ENCODE measurements around the gene PTPRN2.
"Not testable (repeated sequence)": the region's sequence is repeated elsewhere in the genome, so short reads cannot be mapped to it uniquely, and the experiment has no call there.

PTPRN2 gene

GRCh38 chr7:157927313-157927925 lies 660.2 kb downstream of the PTPRN2 start:
- DNase-seq: no peak

DNA sequence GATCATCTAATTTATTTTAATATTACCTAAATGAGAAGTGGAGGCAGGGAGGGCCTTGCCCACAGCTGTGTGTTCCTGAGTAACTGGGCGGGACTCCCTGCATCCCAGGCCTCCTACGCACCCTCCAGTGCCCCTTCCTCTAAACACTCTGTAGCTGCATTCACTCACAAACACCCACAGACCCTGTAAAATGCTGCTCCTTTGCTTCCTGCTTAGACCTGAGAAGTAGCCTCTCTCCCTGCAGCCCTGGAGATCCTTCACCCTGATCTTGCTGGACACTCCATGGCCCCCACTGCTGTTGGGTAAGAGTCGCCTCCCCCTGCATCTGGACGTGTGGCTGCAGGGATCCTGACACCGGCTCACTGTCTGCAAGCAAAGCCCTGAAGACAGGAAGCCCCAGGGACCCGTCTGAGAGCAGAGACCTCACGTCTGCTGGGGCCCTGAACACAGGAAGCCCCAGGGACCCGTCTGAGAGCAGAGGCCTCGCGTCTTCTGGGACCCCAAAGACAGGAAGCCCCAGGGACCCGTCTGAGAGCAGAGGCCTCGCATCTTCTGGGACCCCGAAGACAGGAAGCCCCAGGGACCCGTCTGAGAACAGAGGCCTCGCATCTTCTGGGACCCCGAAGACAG lies 661.0 kb downstream of the PTPRN2 start:
- no peak for DNase-seq

DNA sequence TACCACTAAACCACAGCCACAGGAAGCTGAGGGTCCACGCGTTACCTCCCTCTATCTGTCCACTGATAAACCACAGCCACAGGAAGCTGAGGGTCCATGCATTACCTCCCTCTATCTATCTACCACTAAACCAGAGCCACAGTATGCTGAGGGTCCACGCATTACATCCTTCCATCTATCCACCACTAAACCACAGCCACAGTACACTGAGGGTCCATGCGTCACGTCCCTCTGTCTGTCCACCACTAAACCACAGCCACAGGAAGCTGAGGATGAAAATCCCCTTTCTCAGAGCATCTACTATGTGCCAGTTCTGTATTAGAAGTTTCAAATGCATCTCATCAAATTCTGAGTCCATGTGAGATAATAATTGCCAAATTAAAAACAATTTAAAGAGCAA lies 661.5 kb downstream of the PTPRN2 start:
- no peak for DNase-seq

DNA sequence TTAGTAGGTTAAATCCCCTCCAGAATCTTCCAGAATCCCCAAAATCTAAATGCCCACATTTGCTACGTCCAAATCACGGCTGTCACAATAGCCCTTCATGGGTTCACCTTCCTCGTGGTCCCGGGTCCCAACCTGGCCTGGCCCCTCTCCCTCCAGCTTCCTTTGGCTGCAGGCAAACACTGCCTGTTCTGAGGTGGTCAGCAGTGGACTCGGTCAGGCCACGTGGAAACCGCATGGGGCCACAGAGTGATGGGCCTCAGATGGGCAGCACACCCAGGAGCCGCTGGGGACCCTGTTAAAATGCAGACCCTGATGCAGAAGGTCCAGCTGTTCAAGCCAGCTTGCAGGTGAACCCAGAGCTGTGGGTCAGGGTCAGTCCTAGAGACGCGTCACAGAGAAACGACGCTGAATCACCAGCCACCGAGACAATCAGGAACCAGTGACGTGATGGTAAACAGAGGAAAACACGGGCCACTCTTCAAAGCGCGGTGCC lies 662.2 kb downstream of the PTPRN2 start:
- no peak for DNase-seq

DNA sequence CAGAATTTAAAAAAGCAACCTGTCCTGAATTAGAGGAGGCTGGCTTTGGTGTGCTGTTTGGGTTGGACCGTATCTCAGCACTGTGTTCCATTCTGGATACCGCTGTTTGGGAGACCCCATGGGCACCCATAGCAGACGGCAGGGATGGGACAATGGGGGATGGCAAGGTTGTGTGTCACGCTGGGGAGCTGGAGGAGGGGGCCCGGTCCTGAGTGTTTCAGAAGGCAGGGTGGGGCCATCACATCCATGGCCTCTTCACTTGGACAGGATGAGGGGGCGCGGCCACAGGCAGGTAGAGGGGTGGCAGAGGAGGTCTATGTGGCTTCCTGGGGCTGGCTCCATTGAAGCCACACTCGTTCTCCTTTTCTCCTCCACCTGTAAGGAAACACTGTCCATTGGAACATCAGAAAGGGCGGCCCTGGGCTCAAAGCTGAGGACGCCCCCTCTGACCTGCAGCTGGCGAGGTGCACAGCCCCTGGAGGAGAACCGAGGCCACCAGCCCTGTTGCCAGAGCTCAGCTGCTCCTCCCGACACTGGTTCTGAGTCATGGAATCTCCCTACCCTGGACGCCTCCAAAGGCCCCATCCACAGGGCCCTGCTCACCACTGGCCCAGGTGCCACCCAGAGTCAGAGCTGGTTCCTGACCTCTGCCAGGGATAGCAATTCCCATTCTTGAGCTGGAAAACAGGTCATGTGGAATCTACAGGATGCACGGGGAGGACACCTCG lies 663.6 kb downstream of the PTPRN2 start:
- no peak for DNase-seq

DNA sequence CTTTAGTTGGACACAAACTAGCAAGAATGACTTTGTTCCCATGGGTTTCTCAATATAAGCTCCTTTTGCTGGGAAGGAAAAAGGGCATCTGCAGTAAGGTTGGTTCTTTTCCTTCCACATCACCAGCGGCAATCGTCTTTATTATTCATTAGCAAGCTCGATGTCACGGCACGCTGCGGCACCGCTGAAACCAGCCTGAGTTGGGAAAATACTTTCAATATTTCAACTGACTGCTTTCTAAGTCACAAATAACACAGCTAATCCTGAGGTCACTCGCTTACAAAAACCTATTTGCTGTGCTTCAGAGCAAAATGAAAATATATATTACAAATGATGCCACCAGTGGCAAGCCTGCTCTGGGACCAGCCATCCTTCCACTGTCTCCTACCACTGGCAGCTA lies 665.0 kb downstream of the PTPRN2 start:
- no peak for DNase-seq

DNA sequence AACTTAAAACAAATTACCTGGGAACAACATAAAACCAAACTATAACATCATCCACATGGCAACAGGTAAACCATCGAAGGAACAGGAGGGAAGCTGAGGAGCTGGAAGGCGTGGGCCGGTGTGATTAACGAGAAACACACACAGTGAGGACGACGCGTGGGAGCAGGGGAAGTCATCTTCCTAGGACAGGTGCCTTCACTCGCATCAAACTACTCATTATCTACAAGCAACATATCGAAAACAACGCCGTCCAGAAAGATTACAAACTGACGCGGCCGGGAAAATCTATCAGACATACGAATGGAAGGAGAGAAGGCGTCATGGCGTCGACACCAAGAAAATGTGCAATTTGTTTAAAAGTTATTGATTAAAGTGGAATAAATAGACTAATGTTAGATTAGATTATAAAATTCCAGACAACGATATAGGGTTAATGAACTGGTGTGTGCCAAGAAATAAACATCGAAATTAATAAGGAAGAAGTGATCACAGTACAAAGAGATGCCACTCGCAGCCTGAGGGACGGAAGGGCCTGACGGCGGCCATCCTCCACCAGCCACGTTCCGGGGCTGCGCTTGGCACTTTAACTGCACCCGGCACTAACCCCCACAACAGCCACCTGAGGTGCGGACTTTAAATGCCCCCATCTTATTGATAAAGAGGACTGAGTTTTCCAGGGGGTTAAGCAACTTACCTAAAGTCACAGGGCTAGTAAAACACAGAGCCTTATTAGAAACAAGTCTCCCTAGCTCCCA lies 669.1 kb downstream of the PTPRN2 start:
- DNase-seq: no peak

DNA sequence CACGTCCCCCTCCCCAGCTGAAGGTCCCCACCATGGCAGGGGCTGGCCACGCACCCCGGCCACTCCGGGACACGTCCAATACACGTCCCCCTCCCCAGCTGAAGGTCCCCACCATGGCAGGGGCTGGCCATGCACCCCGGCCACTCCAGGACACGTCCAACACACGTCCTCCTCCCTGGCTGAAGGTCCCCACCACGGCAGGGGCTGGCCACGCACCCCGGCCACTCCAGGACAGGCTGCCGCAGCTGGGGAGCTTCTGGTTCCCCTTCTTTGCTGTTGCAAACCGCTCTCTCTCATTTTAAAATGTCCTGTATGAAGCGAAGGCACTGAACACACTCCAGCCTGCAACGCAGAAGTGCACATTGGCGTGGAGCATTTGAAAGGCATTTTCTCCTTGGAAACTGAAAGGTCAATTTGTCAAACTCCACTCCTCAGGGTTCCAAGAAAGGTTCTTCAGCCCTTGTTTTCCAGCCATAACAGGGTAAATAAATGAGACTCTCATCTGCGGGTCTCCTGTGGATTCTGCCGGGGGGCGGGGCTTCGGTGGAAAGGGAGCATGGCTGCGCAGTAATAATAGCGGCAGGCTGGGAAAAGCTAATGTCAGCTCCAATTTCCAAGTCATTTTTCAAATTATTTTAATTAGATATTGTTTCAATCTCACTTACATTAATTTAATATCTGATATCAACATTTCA lies 670.5 kb downstream of the PTPRN2 start:
- DNase-seq: no peak

- DNase-seq: no peak
Measured at GRCh38 chr7:157910446-157910845, 677.2 kb downstream of the PTPRN2 start.

GRCh38 chr7:157910045-157910444 lies 677.6 kb downstream of the PTPRN2 start:
- not testable (repeated sequence) for DNase-seq

DNA sequence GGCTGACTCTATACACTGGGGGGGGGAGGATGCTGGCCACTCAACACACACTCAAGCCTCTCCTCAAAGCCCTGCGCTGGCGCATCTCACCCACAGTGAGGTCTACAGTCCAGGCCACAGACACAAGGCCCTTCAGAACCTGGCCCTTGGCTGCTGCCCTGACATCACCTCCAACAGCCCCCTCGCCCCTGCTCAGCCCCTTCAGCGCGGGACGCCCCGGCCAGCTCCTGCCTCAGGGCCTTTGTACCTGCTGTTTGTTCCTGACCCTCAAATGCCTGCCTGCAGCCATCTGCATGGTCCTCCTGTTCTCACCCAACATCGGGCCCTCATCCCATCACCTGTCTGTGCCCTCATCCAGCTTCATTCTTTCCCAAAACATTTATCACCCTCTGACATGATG lies 678.3 kb downstream of the PTPRN2 start:
- DNase-seq: no peak

GRCh38 chr7:157908006-157908782 lies 679.4 kb downstream of the PTPRN2 start:
- no peak for DNase-seq

GRCh38 chr7:157907091-157907490 lies 680.5 kb downstream of the PTPRN2 start:
- no peak for DNase-seq

- no peak for DNase-seq
Measured at GRCh38 chr7:157906583-157906982, 681.0 kb downstream of the PTPRN2 start.

DNA sequence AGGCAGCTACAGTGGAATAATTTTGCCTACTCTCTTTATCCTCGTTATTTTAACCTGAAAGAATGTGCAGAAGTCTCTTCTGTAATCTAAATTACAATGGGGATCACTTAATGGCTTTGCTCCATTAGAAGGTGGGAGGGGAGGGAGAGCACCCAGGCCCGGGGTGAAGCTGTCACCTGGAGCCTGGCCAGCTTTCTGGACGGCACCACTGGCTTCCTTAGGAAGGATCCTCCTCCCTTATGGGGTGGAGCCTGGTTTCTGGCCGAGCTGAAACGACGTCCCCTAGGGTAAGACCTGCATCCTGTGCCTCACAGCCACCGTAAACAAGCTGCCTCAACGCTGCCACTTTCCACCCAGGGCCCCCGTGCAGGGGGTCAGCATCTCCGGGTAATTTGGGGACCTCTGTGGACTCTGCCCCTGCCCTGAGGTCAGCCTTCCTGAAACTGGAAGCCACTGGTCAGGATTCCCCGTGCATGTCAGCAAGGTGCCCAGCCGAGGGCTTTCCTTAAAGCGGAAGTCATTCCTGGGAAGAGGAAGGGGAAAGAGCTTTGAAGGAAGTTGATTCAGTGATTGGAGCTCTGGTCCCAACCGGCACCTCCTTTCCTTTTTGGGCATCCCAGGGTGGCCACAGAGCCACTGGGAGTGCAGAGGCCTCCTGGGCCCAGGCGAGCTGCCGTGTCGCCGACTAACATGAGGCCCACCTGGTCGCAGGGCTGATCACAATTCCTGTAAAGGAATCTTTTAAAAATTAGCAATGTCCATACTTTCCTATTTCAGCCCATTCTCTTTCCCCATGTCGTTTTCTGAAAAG lies 681.8 kb downstream of the PTPRN2 start:
- no peak for DNase-seq

- no peak for DNase-seq
Measured at GRCh38 chr7:157904866-157905570, 682.6 kb downstream of the PTPRN2 start.

GRCh38 chr7:157904211-157904865 lies 683.3 kb downstream of the PTPRN2 start:
- DNase-seq: no peak

- DNase-seq: no peak
Measured at GRCh38 chr7:157903710-157904109, 683.9 kb downstream of the PTPRN2 start.

DNA sequence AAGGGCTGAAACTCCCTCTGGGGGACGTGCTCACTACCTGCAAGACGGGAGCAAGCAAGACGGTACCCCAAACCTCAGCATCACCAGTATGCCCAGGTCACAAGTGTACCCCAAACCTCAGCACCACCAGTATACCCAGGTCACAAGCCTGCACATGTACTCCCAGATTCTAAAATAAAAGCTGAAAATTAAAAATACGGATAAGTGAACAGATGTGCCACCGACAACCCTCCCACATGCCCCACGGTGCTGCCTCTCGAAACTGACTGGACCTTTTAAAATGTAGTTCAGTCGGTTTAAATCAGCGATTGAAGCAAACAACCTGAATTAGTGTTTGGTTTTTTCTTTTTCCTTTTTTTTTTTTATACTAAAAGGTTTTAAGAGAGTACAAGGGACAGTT lies 684.3 kb downstream of the PTPRN2 start:
- no peak for DNase-seq
